GM19023 (cell line): ENCODE measurements around the gene TOMM40L.
A peak's percentile ranks its signal among the peaks of the same experiment; 100 is the strongest.

Experiments used
- ATAC-seq: cut with Tn5 transposase; IDR thresholded peaks from one replicate; pipeline ENCODE4 v1.9.1; 2021; ENCODE audit warnings: mild to moderate bottlenecking, moderate library complexity; ENCODE audit not compliant: unreplicated experiment

Gene TOMM40L

GRCh38 chr1:161196521-161197451, 29.1 kb upstream of the TOMM40L start:
- no peak for ATAC-seq

GRCh38 chr1:161197560-161198193, 28.2 kb upstream of the TOMM40L start:
- ATAC-seq, result no peak

- ATAC-seq, result no peak
These were observed 27.5 kb upstream of the TOMM40L start for GRCh38 chr1:161198194-161198896.

- ATAC-seq, result no peak
These were observed 26.9 kb upstream of the TOMM40L start, which contains the start of gene ADAMTS4 for GRCh38 chr1:161198897-161199431. Gene ADAMTS4 (minus strand): TSS chr1:161199054. CDS start chr1:161198627, 427 bp downstream.

GRCh38 chr1:161199506-161200139, 26.2 kb upstream of the TOMM40L start:
- no peak for ATAC-seq

GRCh38 chr1:161200421-161200991, 25.4 kb upstream of the TOMM40L start:
- no peak for ATAC-seq

- ATAC-seq, result no peak
These were observed 24.6 kb upstream of the TOMM40L start for GRCh38 chr1:161200992-161201835.

GRCh38 chr1:161201836-161202712, 23.8 kb upstream of the TOMM40L start, which contains the start of gene NDUFS2:
Gene NDUFS2 (plus strand): TSS chr1:161202367. CDS start chr1:161202386, 19 bp downstream.
- peak; percentile 97 for ATAC-seq

GRCh38 chr1:161206411-161207140, 19.3 kb upstream of the TOMM40L start:
- no peak for ATAC-seq

- no peak for ATAC-seq
These were observed 18.7 kb upstream of the TOMM40L start for GRCh38 chr1:161207173-161207572.

- peak; percentile 73 for ATAC-seq
These were observed 16.0 kb upstream of the TOMM40L start for GRCh38 chr1:161209790-161210409.

GRCh38 chr1:161214369-161214768, 11.5 kb upstream of the TOMM40L start:
- no peak for ATAC-seq

- ATAC-seq, result no peak
These were observed 10.8 kb upstream of the TOMM40L start, which contains the start of gene FCER1G for GRCh38 chr1:161215076-161215475. Gene FCER1G (plus strand): TSS chr1:161215295. CDS start chr1:161215322, 27 bp downstream.

- ATAC-seq, result peak; percentile 75
These were observed 8.7 kb upstream of the TOMM40L start for GRCh38 chr1:161216945-161217712.

- ATAC-seq, result peak; percentile 15
These were observed 8.0 kb upstream of the TOMM40L start for GRCh38 chr1:161217831-161218230.
